HL-60 (cell line): ENCODE measurements around the gene CD3D.

Experiments
- DNase-seq, 2 experiments: peaks; one replicate each; pipeline ENCODE4 v3.0.0-alpha.2; 2010 to 2020; ENCODE audit warnings: low read depth in 1 of 2, low spot score in 1 of 2
- H3K27ac ChIP-seq: fragments of 250-450 bp; sonication (Bioruptor Pico); replicated peaks from 2 replicates; pipeline ENCODE4 v1.5.1; 2020; ENCODE audit warnings: mild to moderate bottlenecking, moderate library complexity
- H3K27me3 ChIP-seq: fragments of 250-450 bp; sonication (Bioruptor Pico); 2 replicates; pipeline ENCODE4 v1.5.1; 2021; ENCODE audit warnings: mild to moderate bottlenecking, moderate library complexity; ENCODE audit not compliant: insufficient read depth, poor library complexity, severe bottlenecking
- H3K4me3 ChIP-seq: replicated peaks from 2 replicates; pipeline ENCODE4 v1.5.1; 2011; ENCODE audit warnings: mild to moderate bottlenecking, control low read depth, low read length; ENCODE audit not compliant: insufficient read depth
- GABPA ChIP-seq: IDR thresholded peaks from 2 replicates; pipeline ENCODE4 v1.6.1; 2012; ENCODE audit warnings: low read depth
- POLR2AphosphoS5 ChIP-seq: IDR thresholded peaks from 2 replicates; pipeline ENCODE4 v1.6.1; 2012; ENCODE audit warnings: low read depth
- SPI1 ChIP-seq: IDR thresholded peaks from 2 replicates; pipeline ENCODE4 v1.6.1; 2012; ENCODE audit warnings: low read depth, mild to moderate bottlenecking, borderline replicate concordance
- TF ChIP-seq, protein P1 (sequence below): IDR thresholded peaks from one replicate; pipeline ENCODE4 v1.5.1; 2011; ENCODE audit warnings: low read length, control low read depth, inconsistent platforms; ENCODE audit not compliant: insufficient read depth
- TF ChIP-seq, protein P2 (sequence below): IDR thresholded peaks from 2 replicates; pipeline ENCODE4 v1.6.1; 2012; ENCODE audit warnings: low read depth; ENCODE audit not compliant: insufficient replicate concordance

CD3D gene

GRCh38 chr11:118301600-118302195 is 40.8 kb downstream of the CD3D start:
- TF ChIP-seq, protein P1, sequence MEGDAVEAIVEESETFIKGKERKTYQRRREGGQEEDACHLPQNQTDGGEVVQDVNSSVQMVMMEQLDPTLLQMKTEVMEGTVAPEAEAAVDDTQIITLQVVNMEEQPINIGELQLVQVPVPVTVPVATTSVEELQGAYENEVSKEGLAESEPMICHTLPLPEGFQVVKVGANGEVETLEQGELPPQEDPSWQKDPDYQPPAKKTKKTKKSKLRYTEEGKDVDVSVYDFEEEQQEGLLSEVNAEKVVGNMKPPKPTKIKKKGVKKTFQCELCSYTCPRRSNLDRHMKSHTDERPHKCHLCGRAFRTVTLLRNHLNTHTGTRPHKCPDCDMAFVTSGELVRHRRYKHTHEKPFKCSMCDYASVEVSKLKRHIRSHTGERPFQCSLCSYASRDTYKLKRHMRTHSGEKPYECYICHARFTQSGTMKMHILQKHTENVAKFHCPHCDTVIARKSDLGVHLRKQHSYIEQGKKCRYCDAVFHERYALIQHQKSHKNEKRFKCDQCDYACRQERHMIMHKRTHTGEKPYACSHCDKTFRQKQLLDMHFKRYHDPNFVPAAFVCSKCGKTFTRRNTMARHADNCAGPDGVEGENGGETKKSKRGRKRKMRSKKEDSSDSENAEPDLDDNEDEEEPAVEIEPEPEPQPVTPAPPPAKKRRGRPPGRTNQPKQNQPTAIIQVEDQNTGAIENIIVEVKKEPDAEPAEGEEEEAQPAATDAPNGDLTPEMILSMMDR, result no peak
- TF ChIP-seq GABPA (no peak), SPI1 (no peak), POLR2AphosphoS5 (no peak)
- TF ChIP-seq, protein P2, sequence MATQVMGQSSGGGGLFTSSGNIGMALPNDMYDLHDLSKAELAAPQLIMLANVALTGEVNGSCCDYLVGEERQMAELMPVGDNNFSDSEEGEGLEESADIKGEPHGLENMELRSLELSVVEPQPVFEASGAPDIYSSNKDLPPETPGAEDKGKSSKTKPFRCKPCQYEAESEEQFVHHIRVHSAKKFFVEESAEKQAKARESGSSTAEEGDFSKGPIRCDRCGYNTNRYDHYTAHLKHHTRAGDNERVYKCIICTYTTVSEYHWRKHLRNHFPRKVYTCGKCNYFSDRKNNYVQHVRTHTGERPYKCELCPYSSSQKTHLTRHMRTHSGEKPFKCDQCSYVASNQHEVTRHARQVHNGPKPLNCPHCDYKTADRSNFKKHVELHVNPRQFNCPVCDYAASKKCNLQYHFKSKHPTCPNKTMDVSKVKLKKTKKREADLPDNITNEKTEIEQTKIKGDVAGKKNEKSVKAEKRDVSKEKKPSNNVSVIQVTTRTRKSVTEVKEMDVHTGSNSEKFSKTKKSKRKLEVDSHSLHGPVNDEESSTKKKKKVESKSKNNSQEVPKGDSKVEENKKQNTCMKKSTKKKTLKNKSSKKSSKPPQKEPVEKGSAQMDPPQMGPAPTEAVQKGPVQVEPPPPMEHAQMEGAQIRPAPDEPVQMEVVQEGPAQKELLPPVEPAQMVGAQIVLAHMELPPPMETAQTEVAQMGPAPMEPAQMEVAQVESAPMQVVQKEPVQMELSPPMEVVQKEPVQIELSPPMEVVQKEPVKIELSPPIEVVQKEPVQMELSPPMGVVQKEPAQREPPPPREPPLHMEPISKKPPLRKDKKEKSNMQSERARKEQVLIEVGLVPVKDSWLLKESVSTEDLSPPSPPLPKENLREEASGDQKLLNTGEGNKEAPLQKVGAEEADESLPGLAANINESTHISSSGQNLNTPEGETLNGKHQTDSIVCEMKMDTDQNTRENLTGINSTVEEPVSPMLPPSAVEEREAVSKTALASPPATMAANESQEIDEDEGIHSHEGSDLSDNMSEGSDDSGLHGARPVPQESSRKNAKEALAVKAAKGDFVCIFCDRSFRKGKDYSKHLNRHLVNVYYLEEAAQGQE, result no peak
- no peak overlapping the region for H3K27ac ChIP-seq
- no peak for DNase-seq
- H3K4me3 ChIP-seq, result no peak overlapping the region
- no peaks in the 10 kb centered on the region for H3K27me3 ChIP-seq

DNA sequence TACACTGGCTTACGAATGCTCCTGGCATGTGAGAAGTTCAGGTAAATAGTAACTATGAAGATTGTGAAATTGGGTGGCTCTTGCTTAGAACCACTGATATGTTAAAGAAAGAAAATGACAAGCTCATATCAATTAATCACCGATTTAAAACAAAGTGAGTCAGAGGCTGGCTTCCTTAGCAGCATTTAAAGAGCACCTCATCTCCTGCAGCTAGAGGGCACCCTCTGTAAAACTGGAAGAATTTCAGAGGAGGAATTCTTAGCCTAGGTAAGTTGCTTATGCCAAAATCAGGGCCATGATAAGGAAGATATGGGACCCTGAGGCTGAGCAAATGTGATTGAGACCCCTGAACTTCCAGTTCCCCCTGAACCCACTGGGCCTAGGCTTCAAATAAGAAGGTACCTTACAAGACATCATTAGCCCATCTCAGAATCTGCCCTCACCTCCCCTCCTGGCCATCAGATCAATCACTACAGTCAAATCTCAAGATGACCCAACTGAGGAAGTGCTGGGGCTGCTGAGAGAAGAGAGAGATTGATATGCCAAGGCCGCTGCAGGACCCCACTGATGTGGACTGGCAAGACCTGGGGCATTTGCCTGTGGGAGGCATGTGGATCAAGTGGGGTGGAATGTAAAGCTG is 46.6 kb downstream of the CD3D start:
- H3K27me3 ChIP-seq, result no peaks in the 10 kb centered on the region
- TF ChIP-seq POLR2AphosphoS5, result no peak
- TF ChIP-seq, protein P1, result peak; percentile 32
- peak in 1 of 2 experiments; percentile 18 for DNase-seq
- no peak overlapping the region for H3K27ac ChIP-seq
- H3K4me3 ChIP-seq, result no peak overlapping the region

DNA sequence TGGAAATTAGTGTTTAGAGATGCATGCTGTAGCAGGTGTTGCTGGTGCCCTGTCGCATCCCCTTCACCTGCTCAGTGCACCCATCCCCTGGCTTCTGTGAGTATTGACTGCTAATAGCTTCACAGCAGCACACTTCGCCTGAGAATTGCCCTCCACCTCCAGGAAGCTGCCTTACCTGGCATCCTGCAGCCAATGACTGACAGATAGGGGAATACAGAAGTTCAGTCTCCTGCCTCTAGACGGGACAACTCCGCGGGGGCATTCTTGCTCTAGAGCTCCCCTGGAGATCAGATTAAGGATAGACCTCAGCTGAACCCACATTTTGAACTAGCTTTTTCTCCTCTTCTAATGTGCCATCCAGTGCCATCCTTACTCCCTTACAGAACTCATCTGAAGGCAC is 47.3 kb downstream of the CD3D start:
- TF ChIP-seq, protein P2, result no peak
- TF ChIP-seq POLR2AphosphoS5 (no peak), GABPA (no peak), SPI1 (no peak)
- TF ChIP-seq, protein P1, result no peak

GRCh38 chr11:118294053-118294452 is 48.5 kb downstream of the CD3D start:
- Histone ChIP-seq H3K27ac (no peak overlapping the region), H3K27me3 (no peaks in the 10 kb centered on the region), H3K4me3 (no peak overlapping the region)
- TF ChIP-seq, protein P2, result no peak
- TF ChIP-seq SPI1 (no peak), GABPA (no peak)
- DNase-seq, result no peak

More for the DNA sequence above, 47.3 kb downstream of the CD3D start:
- DNase-seq, result no peak
- Histone ChIP-seq H3K27me3 (no peaks in the 10 kb centered on the region), H3K4me3 (no peak overlapping the region), H3K27ac (no peak overlapping the region)
